ENCODE measurements around the gene ACAP3. TPM values are rescaled to one million over a fixed set of nuclear protein-coding genes. Genes with fewer than 3 reads are reported as not detected.

The ACAP3 gene
- total RNA-seq, 1 experiment from 2014 or later = 28.1 TPM

DNA sequence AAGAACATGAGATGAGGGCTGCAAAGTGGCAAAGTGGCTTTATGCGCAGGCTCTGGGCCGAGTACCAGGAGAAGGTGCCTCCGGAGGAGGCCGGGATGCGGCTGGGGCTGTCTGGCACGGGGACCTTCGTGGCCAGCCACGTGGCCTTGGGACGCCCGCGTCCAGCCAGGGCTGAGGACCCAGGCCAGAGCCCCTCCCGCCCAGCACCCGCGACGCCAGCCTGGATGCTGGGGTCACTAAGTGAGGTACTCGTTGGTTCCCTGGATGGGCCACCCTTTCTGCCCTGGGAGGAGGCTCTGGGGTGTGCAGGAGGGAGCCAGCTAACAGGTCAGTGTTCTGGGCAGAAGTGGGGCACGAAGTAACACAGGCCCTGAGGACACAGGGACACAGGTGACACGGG is 14.9 kb downstream of the ACAP3 start:
- no peaks in the 10 kb centered on the region for H3K4me1 ChIP-seq (ENCODE audit: low read length)
- H3K79me2 ChIP-seq (ENCODE audit: low read length) = no peaks in the 10 kb centered on the region
- no peaks in the 10 kb centered on the region for H4K20me1 ChIP-seq (ENCODE audit: insufficient read depth, low read depth, low read length)
- H3K9me2 ChIP-seq (replicated peaks; ENCODE audit: insufficient read depth, low read length) = no peaks in the 10 kb centered on the region
- no peaks in the 10 kb centered on the region; the same call in 1 of the 2 replicates for H3K9me3 ChIP-seq (ENCODE audit: low read length)
- no peak overlapping the region for H3K4me2 ChIP-seq (ENCODE audit: low read depth, low read length, poor library complexity, severe bottlenecking)
- H3K27me3 ChIP-seq (ENCODE audit: low read length) = no peaks in the 10 kb centered on the region
- no peak overlapping the region for H3K9ac ChIP-seq (ENCODE audit: low read length)
- no peaks in the 10 kb centered on the region for H3K36me3 ChIP-seq (ENCODE audit: insufficient read depth, low read length)
- no peak overlapping the region for H3K4me3 ChIP-seq (ENCODE audit: low read length)
- no peak overlapping the region for H2AFZ ChIP-seq (ENCODE audit: low read length)
- DNase-seq = no peak
- H3K27ac ChIP-seq (ENCODE audit: low read length) = no peak overlapping the region

DNA sequence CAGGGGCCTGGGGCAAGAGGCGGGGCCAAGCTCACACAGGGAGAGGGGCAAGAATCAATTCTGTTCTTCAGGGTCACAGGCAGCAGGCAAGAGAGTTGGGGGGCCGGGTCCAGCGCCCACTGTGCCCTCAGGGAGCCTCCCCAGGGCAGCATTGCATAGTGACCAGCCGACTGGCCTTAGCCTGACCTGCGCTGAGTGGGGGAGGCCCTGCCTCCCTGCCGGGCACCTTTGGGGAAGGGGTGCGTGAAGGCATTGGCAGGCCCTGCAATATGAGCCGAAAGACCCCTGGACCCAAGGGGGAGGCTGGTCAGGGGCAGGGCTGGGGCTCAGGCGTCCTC is 15.3 kb downstream of the ACAP3 start:
- Histone ChIP-seq H4K20me1 (ENCODE audit: insufficient read depth, low read depth, low read length) (no peaks in the 10 kb centered on the region), H3K4me1 (ENCODE audit: low read length) (no peaks in the 10 kb centered on the region), H3K9me2 (replicated peaks; ENCODE audit: insufficient read depth, low read length) (no peaks in the 10 kb centered on the region), H3K9me3 (ENCODE audit: low read length) (peaks cover 3% of the 10 kb centered on the region; the same call in 1 of the 2 replicates), H3K27ac (ENCODE audit: low read length) (no peak overlapping the region), H3K36me3 (ENCODE audit: insufficient read depth, low read length) (no peaks in the 10 kb centered on the region), H2AFZ (ENCODE audit: low read length) (no peak overlapping the region), H3K9ac (ENCODE audit: low read length) (no peak overlapping the region), H3K4me2 (ENCODE audit: low read depth, low read length, poor library complexity, severe bottlenecking) (no peak overlapping the region), H3K79me2 (ENCODE audit: low read length) (no peaks in the 10 kb centered on the region), H3K4me3 (ENCODE audit: low read length) (no peak overlapping the region), H3K27me3 (ENCODE audit: low read length) (no peaks in the 10 kb centered on the region)
- DNase-seq = no peak

DNA sequence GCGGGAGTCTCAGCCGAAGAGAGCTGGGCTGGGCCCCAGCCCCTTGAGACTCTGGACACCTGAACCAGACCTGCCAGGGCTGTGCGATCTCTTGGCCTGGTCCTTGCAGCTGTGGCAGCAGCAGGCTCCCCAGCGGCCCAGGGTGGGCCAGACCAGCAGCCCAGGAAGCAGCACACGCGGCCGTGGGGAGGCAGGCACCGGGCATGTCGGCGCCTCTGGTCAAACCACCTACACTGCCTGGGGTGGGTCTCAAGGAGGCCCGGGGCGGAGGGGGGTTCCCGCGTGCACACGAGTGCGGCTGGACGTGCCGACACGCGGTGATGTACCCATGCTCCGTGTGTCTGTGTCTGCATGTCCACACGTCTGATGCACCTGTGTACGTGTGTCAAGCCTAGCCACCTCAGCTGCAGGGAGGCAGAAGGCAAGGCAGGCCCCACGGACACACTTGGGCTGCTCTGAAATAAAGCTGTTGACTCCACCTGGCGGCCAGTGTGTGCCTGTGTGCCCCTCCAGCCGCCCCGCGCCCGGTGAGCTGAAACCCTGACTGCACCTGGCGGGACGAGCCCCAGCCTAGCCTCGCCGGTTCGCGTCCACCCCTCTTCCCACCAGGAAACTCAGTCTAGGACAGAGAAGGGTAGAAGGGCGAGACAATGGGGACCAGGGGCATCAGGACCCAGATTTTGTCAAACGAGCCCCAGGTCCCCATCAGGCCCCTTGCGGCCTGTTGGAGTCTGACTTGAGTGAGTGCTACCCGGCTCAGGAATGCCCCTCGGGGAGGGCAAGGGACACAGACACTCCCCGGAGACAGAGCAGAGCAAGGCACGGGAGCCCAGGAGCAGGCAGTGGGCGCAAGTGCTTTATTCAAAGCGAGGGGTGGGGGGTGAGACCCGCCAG is 15.9 kb downstream of the ACAP3 start:
- DNase-seq = peak; percentile 91
- H3K4me3 ChIP-seq (ENCODE audit: low read length) = no peak overlapping the region
- H3K27me3 ChIP-seq (ENCODE audit: low read length) = no peaks in the 10 kb centered on the region
- peaks cover 4% of the 10 kb centered on the region; the same call in 1 of the 2 replicates for H3K9me3 ChIP-seq (ENCODE audit: low read length)
- H3K36me3 ChIP-seq (ENCODE audit: insufficient read depth, low read length) = no peaks in the 10 kb centered on the region
- no peaks in the 10 kb centered on the region for H3K79me2 ChIP-seq (ENCODE audit: low read length)
- no peak overlapping the region for H3K27ac ChIP-seq (ENCODE audit: low read length)
- H3K9me2 ChIP-seq (replicated peaks; ENCODE audit: insufficient read depth, low read length) = no peaks in the 10 kb centered on the region
- no peaks in the 10 kb centered on the region for H4K20me1 ChIP-seq (ENCODE audit: insufficient read depth, low read depth, low read length)
- H2AFZ ChIP-seq (ENCODE audit: low read length) = no peak overlapping the region
- no peak overlapping the region for H3K4me2 ChIP-seq (ENCODE audit: low read depth, low read length, poor library complexity, severe bottlenecking)
- H3K9ac ChIP-seq (ENCODE audit: low read length) = no peak overlapping the region
- H3K4me1 ChIP-seq (ENCODE audit: low read length) = no peaks in the 10 kb centered on the region

DNA sequence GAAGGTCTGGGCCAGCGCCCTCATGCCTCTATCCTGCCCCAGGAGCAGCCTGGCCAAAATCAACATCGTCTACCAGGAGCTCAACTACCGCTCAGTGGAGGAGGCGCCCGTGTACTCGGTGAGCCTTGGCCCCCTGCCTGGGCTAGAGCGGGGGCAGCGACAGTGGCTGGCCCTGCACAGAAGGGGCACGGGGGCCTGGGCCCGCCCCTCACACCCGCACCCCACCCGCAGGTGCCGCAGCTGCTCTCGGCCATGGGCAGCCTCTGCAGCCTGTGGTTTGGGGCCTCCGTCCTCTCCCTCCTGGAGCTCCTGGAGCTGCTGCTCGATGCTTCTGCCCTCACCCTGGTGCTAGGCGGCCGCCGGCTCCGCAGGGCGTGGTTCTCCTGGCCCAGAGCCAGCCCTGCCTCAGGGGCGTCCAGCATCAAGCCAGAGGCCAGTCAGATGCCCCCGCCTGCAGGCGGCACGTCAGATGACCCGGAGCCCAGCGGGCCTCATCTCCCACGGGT is 16.7 kb downstream of the ACAP3 start:
- H3K4me1 ChIP-seq (ENCODE audit: low read length) = no peaks in the 10 kb centered on the region
- no peak overlapping the region for H3K27ac ChIP-seq (ENCODE audit: low read length)
- H3K9me2 ChIP-seq (replicated peaks; ENCODE audit: insufficient read depth, low read length) = no peaks in the 10 kb centered on the region
- no peaks in the 10 kb centered on the region for H3K27me3 ChIP-seq (ENCODE audit: low read length)
- H3K4me2 ChIP-seq (ENCODE audit: low read depth, low read length, poor library complexity, severe bottlenecking) = no peak overlapping the region
- H3K4me3 ChIP-seq (ENCODE audit: low read length) = no peak overlapping the region
- no peaks in the 10 kb centered on the region for H3K36me3 ChIP-seq (ENCODE audit: insufficient read depth, low read length)
- H3K79me2 ChIP-seq (ENCODE audit: low read length) = no peaks in the 10 kb centered on the region
- no peak overlapping the region for H2AFZ ChIP-seq (ENCODE audit: low read length)
- H3K9ac ChIP-seq (ENCODE audit: low read length) = no peak overlapping the region
- no peak for DNase-seq
- peaks cover 4% of the 10 kb centered on the region; the same call in 1 of the 2 replicates for H3K9me3 ChIP-seq (ENCODE audit: low read length)
- no peaks in the 10 kb centered on the region for H4K20me1 ChIP-seq (ENCODE audit: insufficient read depth, low read depth, low read length)

DNA sequence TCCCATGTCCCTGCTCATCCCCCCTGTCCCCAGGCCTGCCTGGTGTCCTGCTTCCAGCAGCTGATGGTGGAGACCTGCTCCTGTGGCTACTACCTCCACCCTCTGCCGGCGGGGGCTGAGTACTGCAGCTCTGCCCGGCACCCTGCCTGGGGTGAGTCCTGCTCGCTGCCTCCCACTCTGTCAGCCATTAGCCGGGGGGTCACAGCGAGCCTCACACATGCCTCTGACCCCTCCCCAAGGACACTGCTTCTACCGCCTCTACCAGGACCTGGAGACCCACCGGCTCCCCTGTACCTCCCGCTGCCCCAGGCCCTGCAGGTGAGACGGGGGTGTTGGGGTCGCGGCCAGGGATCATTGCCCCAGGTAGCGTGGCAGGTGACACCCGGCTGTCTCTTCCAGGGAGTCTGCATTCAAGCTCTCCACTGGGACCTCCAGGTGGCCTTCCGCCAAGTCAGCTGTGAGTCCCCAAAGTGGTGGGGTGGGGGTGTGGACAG is 17.4 kb downstream of the ACAP3 start:
- Histone ChIP-seq H3K9me3 (ENCODE audit: low read length) (peaks cover 4% of the 10 kb centered on the region; the same call in 1 of the 2 replicates), H3K27ac (ENCODE audit: low read length) (no peak overlapping the region), H3K27me3 (ENCODE audit: low read length) (no peaks in the 10 kb centered on the region), H3K4me1 (ENCODE audit: low read length) (no peaks in the 10 kb centered on the region), H3K79me2 (ENCODE audit: low read length) (no peaks in the 10 kb centered on the region), H3K9me2 (replicated peaks; ENCODE audit: insufficient read depth, low read length) (no peaks in the 10 kb centered on the region), H2AFZ (ENCODE audit: low read length) (no peak overlapping the region), H3K36me3 (ENCODE audit: insufficient read depth, low read length) (no peaks in the 10 kb centered on the region), H3K4me3 (ENCODE audit: low read length) (no peak overlapping the region), H4K20me1 (ENCODE audit: insufficient read depth, low read depth, low read length) (no peaks in the 10 kb centered on the region), H3K9ac (ENCODE audit: low read length) (no peak overlapping the region), H3K4me2 (ENCODE audit: low read depth, low read length, poor library complexity, severe bottlenecking) (no peak overlapping the region)
- DNase-seq = peak; percentile 71

DNA sequence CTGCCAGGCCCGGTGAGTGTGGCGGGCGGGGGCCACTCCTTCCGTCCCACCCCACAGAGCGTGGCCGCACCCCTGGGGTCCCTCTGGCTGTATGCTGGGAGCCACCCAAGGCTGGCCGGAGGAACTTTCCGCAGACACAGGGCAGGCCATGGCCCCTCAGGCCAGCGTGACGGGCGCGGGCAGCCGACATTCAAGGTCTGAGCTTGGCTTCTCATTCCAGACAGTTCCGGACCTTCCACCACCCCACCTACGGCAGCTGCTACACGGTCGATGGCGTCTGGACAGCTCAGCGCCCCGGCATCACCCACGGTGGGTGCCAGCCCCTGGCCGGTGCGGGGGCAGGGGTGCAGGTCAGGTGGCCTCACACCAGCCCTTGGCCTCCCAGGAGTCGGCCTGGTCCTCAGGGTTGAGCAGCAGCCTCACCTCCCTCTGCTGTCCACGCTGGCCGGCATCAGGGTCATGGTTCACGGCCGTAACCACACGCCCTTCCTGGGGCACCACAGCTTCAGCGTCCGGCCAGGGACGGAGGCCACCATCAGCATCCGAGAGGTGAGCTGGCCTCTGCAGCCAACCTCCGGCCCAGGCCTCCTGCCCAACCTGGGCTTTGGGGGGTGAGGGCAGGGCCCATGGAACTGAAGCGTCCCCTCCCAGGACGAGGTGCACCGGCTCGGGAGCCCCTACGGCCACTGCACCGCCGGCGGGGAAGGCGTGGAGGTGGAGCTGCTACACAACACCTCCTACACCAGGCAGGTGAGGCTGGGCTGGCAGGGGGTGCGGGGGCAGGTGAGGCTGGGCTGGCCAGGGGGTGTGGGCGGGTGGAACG is 20.2 kb downstream of the ACAP3 start:
- H3K4me3 ChIP-seq (ENCODE audit: low read length) = no peak overlapping the region
- H3K27ac ChIP-seq (ENCODE audit: low read length) = no peak overlapping the region
- H3K4me1 ChIP-seq (ENCODE audit: low read length) = peaks cover 3% of the 10 kb centered on the region
- no peaks in the 10 kb centered on the region for H3K79me2 ChIP-seq (ENCODE audit: low read length)
- no peak overlapping the region for H2AFZ ChIP-seq (ENCODE audit: low read length)
- H3K36me3 ChIP-seq (ENCODE audit: insufficient read depth, low read length) = no peaks in the 10 kb centered on the region
- DNase-seq = no peak
- no peak overlapping the region for H3K9ac ChIP-seq (ENCODE audit: low read length)
- H3K9me2 ChIP-seq (replicated peaks; ENCODE audit: insufficient read depth, low read length) = no peaks in the 10 kb centered on the region
- no peaks in the 10 kb centered on the region for H3K27me3 ChIP-seq (ENCODE audit: low read length)
- no peak overlapping the region for H3K4me2 ChIP-seq (ENCODE audit: low read depth, low read length, poor library complexity, severe bottlenecking)
- peaks cover 4% of the 10 kb centered on the region; the same call in 1 of the 2 replicates for H3K9me3 ChIP-seq (ENCODE audit: low read length)
- H4K20me1 ChIP-seq (ENCODE audit: insufficient read depth, low read depth, low read length) = no peaks in the 10 kb centered on the region

DNA sequence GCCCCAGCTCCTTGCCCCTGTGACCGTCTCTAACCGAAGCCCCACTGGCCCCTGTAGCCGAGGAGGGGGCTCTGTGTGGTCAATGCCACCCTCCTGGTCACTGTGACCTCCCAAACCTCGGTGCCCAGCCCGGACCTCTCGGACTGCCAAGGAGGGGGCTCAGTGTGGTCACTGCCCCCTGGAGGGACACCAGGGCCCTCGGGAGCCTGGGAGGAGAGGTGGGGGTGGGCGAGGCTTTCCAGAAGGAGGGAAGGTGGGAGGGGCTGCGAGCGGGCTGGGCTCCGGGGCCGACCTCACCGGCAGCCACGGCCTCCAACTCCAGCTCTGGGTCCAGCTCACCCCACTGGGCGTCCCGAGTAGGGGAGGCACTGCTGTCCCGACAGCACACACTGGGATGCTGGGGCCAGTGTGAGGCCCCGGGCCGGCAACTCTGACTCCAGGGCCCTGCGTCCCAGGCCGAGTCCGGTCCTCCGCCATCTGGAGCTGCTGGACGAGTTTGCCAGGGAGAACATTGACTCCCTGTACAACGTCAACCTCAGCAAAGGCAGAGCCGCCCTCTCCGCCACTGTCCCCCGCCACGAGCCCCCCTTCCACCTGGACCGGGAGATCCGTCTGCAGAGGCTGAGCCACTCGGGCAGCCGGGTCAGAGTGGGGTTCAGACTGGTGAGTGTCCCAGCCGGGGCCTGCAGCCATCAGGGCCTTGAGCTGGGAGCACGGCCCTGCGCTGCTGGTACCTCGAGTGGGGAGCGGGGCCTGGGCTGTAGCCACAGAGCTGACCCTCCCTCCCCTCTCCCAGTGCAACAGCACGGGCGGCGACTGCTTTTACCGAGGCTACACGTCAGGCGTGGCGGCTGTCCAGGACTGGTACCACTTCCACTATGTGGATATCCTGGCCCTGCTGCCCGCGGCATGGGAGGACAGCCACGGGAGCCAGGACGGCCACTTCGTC is 21.1 kb downstream of the ACAP3 start:
- no peak overlapping the region for H3K27ac ChIP-seq (ENCODE audit: low read length)
- no peak overlapping the region for H3K9ac ChIP-seq (ENCODE audit: low read length)
- H2AFZ ChIP-seq (ENCODE audit: low read length) = no peak overlapping the region
- H3K79me2 ChIP-seq (ENCODE audit: low read length) = no peaks in the 10 kb centered on the region
- no peaks in the 10 kb centered on the region for H3K9me2 ChIP-seq (replicated peaks; ENCODE audit: insufficient read depth, low read length)
- peaks cover 4% of the 10 kb centered on the region; the same call in 1 of the 2 replicates for H3K9me3 ChIP-seq (ENCODE audit: low read length)
- peaks cover 3% of the 10 kb centered on the region for H3K4me1 ChIP-seq (ENCODE audit: low read length)
- no peak overlapping the region for H3K4me3 ChIP-seq (ENCODE audit: low read length)
- no peak overlapping the region for H3K4me2 ChIP-seq (ENCODE audit: low read depth, low read length, poor library complexity, severe bottlenecking)
- H3K36me3 ChIP-seq (ENCODE audit: insufficient read depth, low read length) = no peaks in the 10 kb centered on the region
- H3K27me3 ChIP-seq (ENCODE audit: low read length) = no peaks in the 10 kb centered on the region
- DNase-seq = no peak
- no peaks in the 10 kb centered on the region for H4K20me1 ChIP-seq (ENCODE audit: insufficient read depth, low read depth, low read length)
